Measurements from ENCODE around the gene BTBD9. TPM values are rescaled to one million over a fixed set of nuclear protein-coding genes. Genes with fewer than 3 reads are reported as not detected.
A peak's percentile ranks its signal among the peaks of the same experiment; 100 is the strongest.

BTBD9 gene
- total RNA-seq, 1 donor: 25.3 TPM

DNA sequence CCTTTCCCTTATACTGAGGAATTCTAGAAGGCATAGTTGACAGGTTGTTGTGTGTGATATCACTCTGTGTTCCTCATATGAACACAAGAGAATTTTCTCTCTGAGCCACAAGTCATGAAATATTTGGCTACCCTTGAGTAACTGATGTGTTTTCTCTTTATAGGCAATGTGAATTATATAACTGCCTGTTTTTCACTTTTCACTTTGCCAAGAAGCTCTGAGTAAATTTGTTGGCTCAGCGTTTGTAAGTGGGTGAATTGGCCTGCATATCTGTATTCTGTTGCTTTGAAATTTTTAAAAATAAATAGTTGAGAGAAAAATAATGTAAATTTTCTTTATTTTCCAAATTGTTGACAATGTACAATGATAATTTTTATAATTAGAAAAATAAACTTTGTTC is 5.2 kb upstream of the BTBD9 start:
- H3K27me3 ChIP-seq (ENCODE audit: insufficient read depth, low read length): no peaks in the 10 kb centered on the region
- H3K79me2 ChIP-seq (ENCODE audit: insufficient read depth, low read length): peaks cover 14% of the 10 kb centered on the region
- no peak overlapping the region for H3K4me3 ChIP-seq (ENCODE audit: insufficient read depth, low read length)
- H3K36me3 ChIP-seq (ENCODE audit: insufficient read depth, low read length): no peaks in the 10 kb centered on the region
- no peak overlapping the region for H3K27ac ChIP-seq (ENCODE audit: low read depth, low read length)
- H2AFZ ChIP-seq (ENCODE audit: low read length): no peak overlapping the region
- DNase-seq (ENCODE audit: insufficient read length, low spot score, missing footprints): no peak
- peaks cover 5% of the 10 kb centered on the region for H4K20me1 ChIP-seq (ENCODE audit: insufficient read depth, low read length)
- TF ChIP-seq, protein P1, sequence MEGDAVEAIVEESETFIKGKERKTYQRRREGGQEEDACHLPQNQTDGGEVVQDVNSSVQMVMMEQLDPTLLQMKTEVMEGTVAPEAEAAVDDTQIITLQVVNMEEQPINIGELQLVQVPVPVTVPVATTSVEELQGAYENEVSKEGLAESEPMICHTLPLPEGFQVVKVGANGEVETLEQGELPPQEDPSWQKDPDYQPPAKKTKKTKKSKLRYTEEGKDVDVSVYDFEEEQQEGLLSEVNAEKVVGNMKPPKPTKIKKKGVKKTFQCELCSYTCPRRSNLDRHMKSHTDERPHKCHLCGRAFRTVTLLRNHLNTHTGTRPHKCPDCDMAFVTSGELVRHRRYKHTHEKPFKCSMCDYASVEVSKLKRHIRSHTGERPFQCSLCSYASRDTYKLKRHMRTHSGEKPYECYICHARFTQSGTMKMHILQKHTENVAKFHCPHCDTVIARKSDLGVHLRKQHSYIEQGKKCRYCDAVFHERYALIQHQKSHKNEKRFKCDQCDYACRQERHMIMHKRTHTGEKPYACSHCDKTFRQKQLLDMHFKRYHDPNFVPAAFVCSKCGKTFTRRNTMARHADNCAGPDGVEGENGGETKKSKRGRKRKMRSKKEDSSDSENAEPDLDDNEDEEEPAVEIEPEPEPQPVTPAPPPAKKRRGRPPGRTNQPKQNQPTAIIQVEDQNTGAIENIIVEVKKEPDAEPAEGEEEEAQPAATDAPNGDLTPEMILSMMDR (IDR thresholded peaks at IDR 0.05; ENCODE audit: extremely low read depth, low read depth, low read length): no peak
- no peaks in the 10 kb centered on the region for H3K9me3 ChIP-seq (ENCODE audit: low read depth, low read length)
- H3K4me2 ChIP-seq (ENCODE audit: insufficient read depth, low read length): no peak overlapping the region
- H3K4me1 ChIP-seq (ENCODE audit: insufficient read depth, low read length): peaks cover 7% of the 10 kb centered on the region

DNA sequence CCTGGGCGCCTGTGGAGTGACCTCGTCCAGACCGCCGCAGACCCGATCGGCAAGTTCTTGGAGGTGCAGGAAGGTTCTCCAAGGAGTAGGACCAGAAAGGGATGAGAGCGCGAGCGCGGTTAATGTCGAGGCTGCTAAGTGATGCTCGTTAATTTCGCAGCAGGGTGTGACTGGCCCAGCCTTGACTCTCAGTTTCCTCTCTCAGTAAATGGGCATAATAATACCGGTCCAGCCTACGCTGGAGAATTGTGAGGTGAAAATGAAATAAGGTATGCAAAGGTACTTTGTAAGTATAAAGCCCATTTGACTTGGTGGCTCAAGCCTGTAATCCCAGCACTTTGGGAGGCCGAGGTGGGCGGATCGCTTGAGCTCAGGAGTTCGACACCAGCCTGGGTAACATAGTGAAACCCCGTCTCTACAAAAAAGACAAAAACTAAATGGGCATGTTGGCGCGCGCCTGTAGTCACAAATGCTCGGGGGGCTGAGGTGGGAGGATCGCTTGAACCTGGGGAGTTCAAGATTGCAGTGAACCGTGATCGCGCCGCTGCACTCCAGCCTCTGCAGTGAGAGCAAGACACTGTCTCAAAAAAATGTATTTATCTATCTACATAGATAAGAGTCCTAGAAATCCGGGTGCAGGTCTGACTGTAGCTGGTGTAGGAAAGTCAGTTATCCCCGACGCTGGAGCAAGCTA is 634 bp upstream of the BTBD9 start:
- H3K4me1 ChIP-seq (ENCODE audit: insufficient read depth, low read length): peaks cover 12% of the 10 kb centered on the region
- peak overlapping the region; percentile 97 for H3K27ac ChIP-seq (ENCODE audit: low read depth, low read length)
- no peaks in the 10 kb centered on the region for H3K36me3 ChIP-seq (ENCODE audit: insufficient read depth, low read length)
- DNase-seq (ENCODE audit: insufficient read length, low spot score, missing footprints): peak; percentile 49
- H3K79me2 ChIP-seq (ENCODE audit: insufficient read depth, low read length): peaks cover 54% of the 10 kb centered on the region
- no peaks in the 10 kb centered on the region for H3K27me3 ChIP-seq (ENCODE audit: insufficient read depth, low read length)
- TF ChIP-seq, protein P1 (IDR thresholded peaks at IDR 0.05; ENCODE audit: extremely low read depth, low read depth, low read length): no peak
- H3K4me3 ChIP-seq (ENCODE audit: insufficient read depth, low read length): peak overlapping the region; percentile 96
- H3K9me3 ChIP-seq (ENCODE audit: low read depth, low read length): no peaks in the 10 kb centered on the region
- peaks cover 7% of the 10 kb centered on the region for H4K20me1 ChIP-seq (ENCODE audit: insufficient read depth, low read length)
- H3K4me2 ChIP-seq (ENCODE audit: insufficient read depth, low read length): peak overlapping the region; percentile 84
- peak overlapping the region; percentile 99 for H2AFZ ChIP-seq (ENCODE audit: low read length)

DNA sequence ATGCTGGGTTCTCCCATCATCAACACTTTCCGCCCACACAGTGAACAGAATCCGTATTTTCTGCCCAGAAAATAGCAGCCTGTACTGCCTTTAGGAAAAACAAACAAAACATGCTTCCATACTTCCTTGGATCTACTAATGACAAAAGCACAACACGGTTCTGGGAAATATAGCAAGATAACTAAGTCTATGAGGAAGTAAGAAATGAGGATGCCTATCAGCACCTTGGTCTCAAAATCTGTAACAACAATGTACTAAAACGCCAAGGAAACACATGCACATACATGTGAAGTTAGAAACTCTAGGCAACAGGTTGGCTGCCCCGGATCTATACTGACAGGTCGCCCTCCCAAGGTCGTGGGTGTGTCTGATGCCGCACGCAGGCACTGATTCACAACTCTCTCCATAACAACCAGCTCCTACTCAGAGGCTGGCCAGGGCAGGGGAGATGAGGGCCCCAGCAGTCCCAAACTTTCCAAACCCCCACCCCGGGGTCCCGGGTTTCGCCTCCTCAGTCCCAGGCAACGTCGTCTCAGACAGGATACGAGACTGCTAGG is 710 bp downstream of the BTBD9 start:
- Histone ChIP-seq H3K4me3 (ENCODE audit: insufficient read depth, low read length) (peak overlapping the region; percentile 96), H3K27me3 (ENCODE audit: insufficient read depth, low read length) (no peaks in the 10 kb centered on the region), H2AFZ (ENCODE audit: low read length) (peak overlapping the region; percentile 99), H3K36me3 (ENCODE audit: insufficient read depth, low read length) (no peaks in the 10 kb centered on the region), H3K9me3 (ENCODE audit: low read depth, low read length) (no peaks in the 10 kb centered on the region), H3K79me2 (ENCODE audit: insufficient read depth, low read length) (peaks cover 61% of the 10 kb centered on the region), H4K20me1 (ENCODE audit: insufficient read depth, low read length) (peaks cover 7% of the 10 kb centered on the region), H3K27ac (ENCODE audit: low read depth, low read length) (peak overlapping the region; percentile 97), H3K4me1 (ENCODE audit: insufficient read depth, low read length) (peaks cover 12% of the 10 kb centered on the region), H3K4me2 (ENCODE audit: insufficient read depth, low read length) (peak overlapping the region; percentile 84)
- TF ChIP-seq, protein P1 (IDR thresholded peaks at IDR 0.05; ENCODE audit: extremely low read depth, low read depth, low read length): no peak
- DNase-seq (ENCODE audit: insufficient read length, low spot score, missing footprints): peak; percentile 91

DNA sequence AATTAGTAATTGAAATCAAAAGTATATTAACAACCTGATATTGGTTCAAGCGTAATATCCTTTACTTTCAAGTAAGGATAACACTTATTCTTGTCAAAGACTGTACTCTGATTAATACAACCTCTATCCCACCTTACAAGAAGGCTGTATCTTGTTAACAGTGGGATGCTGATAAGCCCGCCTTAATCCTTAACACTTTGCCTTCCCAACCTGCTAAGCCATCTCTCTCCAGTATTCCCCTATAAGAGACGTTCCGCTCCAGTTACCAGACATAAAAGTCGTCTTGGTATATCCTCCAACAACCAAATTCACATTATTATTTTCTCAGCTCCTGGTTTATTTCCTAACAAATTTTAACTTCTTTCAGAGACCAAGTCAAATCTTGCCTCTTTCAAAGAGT is 2.0 kb downstream of the BTBD9 start:
- H3K36me3 ChIP-seq (ENCODE audit: insufficient read depth, low read length): no peaks in the 10 kb centered on the region
- H4K20me1 ChIP-seq (ENCODE audit: insufficient read depth, low read length): peaks cover 7% of the 10 kb centered on the region
- no peak overlapping the region for H3K4me2 ChIP-seq (ENCODE audit: insufficient read depth, low read length)
- H3K9me3 ChIP-seq (ENCODE audit: low read depth, low read length): no peaks in the 10 kb centered on the region
- H3K79me2 ChIP-seq (ENCODE audit: insufficient read depth, low read length): peaks cover 73% of the 10 kb centered on the region
- H3K27me3 ChIP-seq (ENCODE audit: insufficient read depth, low read length): no peaks in the 10 kb centered on the region
- TF ChIP-seq, protein P1 (IDR thresholded peaks at IDR 0.05; ENCODE audit: extremely low read depth, low read depth, low read length): no peak
- no peak for DNase-seq (ENCODE audit: insufficient read length, low spot score, missing footprints)
- H2AFZ ChIP-seq (ENCODE audit: low read length): no peak overlapping the region
- no peak overlapping the region for H3K4me3 ChIP-seq (ENCODE audit: insufficient read depth, low read length)
- no peak overlapping the region for H3K27ac ChIP-seq (ENCODE audit: low read depth, low read length)
- H3K4me1 ChIP-seq (ENCODE audit: insufficient read depth, low read length): peaks cover 12% of the 10 kb centered on the region

Measured in osteoblast (primary cell).